Astrocyte (in vitro differentiated cells and primary cell): ENCODE data around the gene DGCR2.

Experiments
- CTCF ChIP-seq: IDR thresholded peaks from 2 replicates; pipeline ENCODE4 v1.5.1; 2011; ENCODE audit warnings: low read depth, mild to moderate bottlenecking, inconsistent platforms, low read length, moderate library complexity; ENCODE audit not compliant: insufficient read depth
- EZH2 ChIP-seq: IDR thresholded peaks from 2 replicates; pipeline ENCODE4 v1.6.1; 2012; ENCODE audit warnings: mild to moderate bottlenecking, low read length, inconsistent platforms; ENCODE audit not compliant: insufficient read depth

- no peak for TF ChIP-seq EZH2
- TF ChIP-seq CTCF: no peak
These were observed 12.8 kb downstream of the DGCR2 start for GRCh38 chr22:19109198-19110063.
